Upper lobe of left lung (tissue), 4 donors: ENCODE measurements around the gene ALDH7A1.

Source experiments
- CTCF ChIP-seq, 6 experiments: fragments of 450-650 bp in 4 of 6; fragments of 200-600 bp in 2 of 6; sonication (generic) in 2 of 6; IDR thresholded peaks; one replicate each; pipeline ENCODE4 v1.5.1; 2016 to 2019; ENCODE audit warnings: antibody characterized with exemption in 6 of 6
- POLR2A ChIP-seq, 4 donors: fragments of 450-650 bp; IDR thresholded peaks; one replicate each; pipeline ENCODE4 v1.5.1; 2016 to 2017; ENCODE audit warnings: antibody characterized with exemption in 4 of 4, mild to moderate bottlenecking in 2 of 4

GRCh38 chr5:126605525-126605924, 10.5 kb upstream of the ALDH7A1 start:
- TF ChIP-seq CTCF (IDR thresholded peaks at IDR 0.05), result no peak
- TF ChIP-seq POLR2A (IDR thresholded peaks at IDR 0.05), result no peak
